WERI-Rb-1 (cell line): ENCODE results near the gene F3.

Experiments used
- DNase-seq: peaks from one replicate; pipeline ENCODE4 v3.0.0-alpha.2; 2020
- H3K27ac ChIP-seq: fragments of 250-450 bp; sonication (Bioruptor Pico); 2 replicates; pipeline ENCODE4 v1.5.1; 2020; ENCODE audit warnings: mild to moderate bottlenecking, moderate library complexity
- H3K27me3 ChIP-seq: fragments of 250-450 bp; sonication (Bioruptor Pico); 2 replicates; pipeline ENCODE4 v1.5.1; 2021; ENCODE audit warnings: mild to moderate bottlenecking, low read depth, moderate library complexity; ENCODE audit not compliant: insufficient read depth, severe bottlenecking
- H3K36me3 ChIP-seq: fragments of 250-450 bp; sonication (Bioruptor Pico); 2 replicates; pipeline ENCODE4 v1.5.1; 2020; ENCODE audit warnings: mild to moderate bottlenecking, moderate library complexity
- H3K4me3 ChIP-seq: 2 replicates; pipeline ENCODE4 v1.5.1; 2011; ENCODE audit warnings: low read depth, mild to moderate bottlenecking, control low read depth, low read length
- H3K9me3 ChIP-seq: fragments of 250-450 bp; sonication (Bioruptor Pico); 2 replicates; pipeline ENCODE4 v1.5.1; 2021; ENCODE audit warnings: mild to moderate bottlenecking, moderate library complexity; ENCODE audit not compliant: severe bottlenecking
- TF ChIP-seq, protein P1 (sequence below): IDR thresholded peaks from 2 replicates; pipeline ENCODE4 v1.5.1; 2011; ENCODE audit warnings: low read depth, mild to moderate bottlenecking, control low read depth, inconsistent platforms, low read length

F3 gene

DNA sequence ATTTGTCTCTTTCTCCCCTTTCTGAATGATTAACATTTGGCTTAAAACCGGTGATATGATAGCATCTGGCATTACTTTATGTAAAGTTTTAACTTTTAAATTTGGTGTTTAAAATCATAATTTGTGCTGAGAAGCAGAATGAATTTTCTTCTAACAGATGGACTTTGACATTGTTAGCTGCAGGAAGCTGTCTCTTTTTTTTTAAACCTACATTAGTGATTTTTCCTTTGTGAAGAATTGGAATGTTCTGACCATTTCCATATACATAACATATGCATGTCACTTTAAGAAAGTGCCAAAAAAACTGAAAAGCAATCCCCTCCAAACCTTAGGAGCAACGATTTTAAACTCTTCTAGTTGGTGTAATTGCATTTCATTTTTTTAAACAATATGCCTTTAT is 22.2 kb downstream of the F3 start:
- TF ChIP-seq, protein P1, sequence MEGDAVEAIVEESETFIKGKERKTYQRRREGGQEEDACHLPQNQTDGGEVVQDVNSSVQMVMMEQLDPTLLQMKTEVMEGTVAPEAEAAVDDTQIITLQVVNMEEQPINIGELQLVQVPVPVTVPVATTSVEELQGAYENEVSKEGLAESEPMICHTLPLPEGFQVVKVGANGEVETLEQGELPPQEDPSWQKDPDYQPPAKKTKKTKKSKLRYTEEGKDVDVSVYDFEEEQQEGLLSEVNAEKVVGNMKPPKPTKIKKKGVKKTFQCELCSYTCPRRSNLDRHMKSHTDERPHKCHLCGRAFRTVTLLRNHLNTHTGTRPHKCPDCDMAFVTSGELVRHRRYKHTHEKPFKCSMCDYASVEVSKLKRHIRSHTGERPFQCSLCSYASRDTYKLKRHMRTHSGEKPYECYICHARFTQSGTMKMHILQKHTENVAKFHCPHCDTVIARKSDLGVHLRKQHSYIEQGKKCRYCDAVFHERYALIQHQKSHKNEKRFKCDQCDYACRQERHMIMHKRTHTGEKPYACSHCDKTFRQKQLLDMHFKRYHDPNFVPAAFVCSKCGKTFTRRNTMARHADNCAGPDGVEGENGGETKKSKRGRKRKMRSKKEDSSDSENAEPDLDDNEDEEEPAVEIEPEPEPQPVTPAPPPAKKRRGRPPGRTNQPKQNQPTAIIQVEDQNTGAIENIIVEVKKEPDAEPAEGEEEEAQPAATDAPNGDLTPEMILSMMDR = no peak
- H3K4me3 ChIP-seq = no peak overlapping the region
- no peaks in the 10 kb centered on the region for H3K9me3 ChIP-seq
- peaks cover 4% of the 10 kb centered on the region; the same call in 1 of the 2 replicates for H3K36me3 ChIP-seq
- H3K27me3 ChIP-seq = no peaks in the 10 kb centered on the region
- no peak overlapping the region for H3K27ac ChIP-seq
- DNase-seq = no peak

DNA sequence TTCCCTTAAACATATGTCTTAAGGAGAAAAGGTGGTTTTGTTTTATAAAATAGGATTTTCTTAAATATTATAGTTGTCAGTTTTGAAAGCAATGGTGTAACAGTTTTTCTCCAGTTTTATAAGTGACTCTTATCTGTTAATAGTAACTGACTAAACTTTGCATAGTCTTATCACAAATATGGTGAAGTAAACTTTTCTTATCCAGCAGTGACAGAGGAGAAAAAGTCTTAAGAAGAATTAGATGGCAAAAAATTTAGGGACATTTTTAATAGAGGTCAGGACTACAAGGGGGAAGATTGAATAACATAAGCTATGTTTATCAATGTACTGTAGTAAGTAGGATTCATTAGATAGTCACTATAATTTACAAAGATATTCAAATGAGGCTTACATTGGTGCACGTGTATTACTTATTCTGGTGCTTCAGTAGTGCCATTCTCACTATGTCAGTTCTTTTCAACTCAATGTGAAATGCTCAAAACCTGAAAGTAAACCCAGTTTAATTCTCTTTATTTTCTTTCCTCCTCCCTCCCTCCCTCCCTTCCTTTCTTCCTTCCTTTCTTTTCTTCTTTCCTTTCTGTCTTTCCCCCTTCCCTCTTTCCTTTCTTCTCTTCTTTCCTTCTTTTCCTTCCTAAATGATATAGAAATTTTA is 26.1 kb downstream of the F3 start:
- Histone ChIP-seq H3K27ac (no peak overlapping the region), H3K36me3 (peaks cover 4% of the 10 kb centered on the region; the same call in 1 of the 2 replicates), H3K4me3 (no peak overlapping the region), H3K27me3 (no peaks in the 10 kb centered on the region), H3K9me3 (no peaks in the 10 kb centered on the region)
- no peak for DNase-seq
- TF ChIP-seq, protein P1 = no peak

DNA sequence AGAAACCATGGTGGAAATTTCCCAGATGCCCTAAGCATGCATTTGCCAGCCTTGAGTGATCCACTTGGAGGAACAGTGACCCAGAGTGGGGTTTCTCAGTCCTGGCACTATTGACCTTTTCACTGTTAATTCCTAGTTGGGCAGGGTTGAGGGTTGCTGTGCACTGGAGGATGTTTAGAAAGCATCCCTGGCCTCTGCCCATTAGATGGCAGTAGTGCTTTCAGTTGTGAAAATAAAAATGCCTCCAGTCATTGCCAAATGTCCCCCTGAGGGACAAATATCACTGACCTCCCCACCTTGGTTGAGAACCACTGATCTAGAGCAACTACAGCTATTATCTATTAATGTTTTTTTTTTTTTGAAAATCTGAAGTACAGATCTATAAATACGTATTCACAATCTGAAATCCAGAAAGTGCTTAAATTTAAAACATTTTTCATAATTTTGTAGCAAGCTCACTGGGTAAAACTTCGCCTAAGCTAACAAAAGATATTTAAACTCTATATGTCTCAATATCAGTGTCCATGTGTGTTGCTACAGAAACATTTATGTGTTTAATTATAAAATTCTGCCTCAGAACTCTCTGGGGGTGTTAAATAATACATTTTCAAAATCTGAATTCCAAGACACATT is 27.3 kb downstream of the F3 start:
- no peak overlapping the region for H3K4me3 ChIP-seq
- DNase-seq = peak; percentile 35
- H3K27me3 ChIP-seq = no peaks in the 10 kb centered on the region
- no peaks in the 10 kb centered on the region for H3K9me3 ChIP-seq
- TF ChIP-seq, protein P1 = peak; percentile 68
- no peak overlapping the region for H3K27ac ChIP-seq
- H3K36me3 ChIP-seq = peaks cover 4% of the 10 kb centered on the region; the same call in 1 of the 2 replicates

DNA sequence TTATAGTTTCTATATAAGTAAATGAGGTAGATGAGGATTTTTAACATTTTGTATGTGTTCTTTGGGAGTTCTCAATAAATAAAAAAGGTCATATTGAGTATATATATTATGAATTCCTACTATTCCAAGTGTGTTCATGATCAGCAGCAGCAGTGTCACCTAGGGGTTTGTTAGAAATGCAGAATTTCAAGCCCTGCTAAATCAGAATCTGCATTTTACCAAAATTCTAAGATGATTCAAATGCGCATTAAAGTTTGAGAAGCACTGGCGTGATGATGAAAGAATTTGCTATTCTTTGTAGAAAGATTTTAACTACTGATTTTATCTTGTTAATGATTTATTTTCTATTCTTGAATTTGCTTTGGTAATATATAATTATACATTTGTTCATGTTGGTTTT is 28.7 kb downstream of the F3 start:
- H3K27me3 ChIP-seq = no peaks in the 10 kb centered on the region
- no peak for DNase-seq
- H3K36me3 ChIP-seq = peaks cover 4% of the 10 kb centered on the region; the same call in 1 of the 2 replicates
- H3K27ac ChIP-seq = no peak overlapping the region
- no peaks in the 10 kb centered on the region for H3K9me3 ChIP-seq
- TF ChIP-seq, protein P1 = no peak
- H3K4me3 ChIP-seq = no peak overlapping the region

DNA sequence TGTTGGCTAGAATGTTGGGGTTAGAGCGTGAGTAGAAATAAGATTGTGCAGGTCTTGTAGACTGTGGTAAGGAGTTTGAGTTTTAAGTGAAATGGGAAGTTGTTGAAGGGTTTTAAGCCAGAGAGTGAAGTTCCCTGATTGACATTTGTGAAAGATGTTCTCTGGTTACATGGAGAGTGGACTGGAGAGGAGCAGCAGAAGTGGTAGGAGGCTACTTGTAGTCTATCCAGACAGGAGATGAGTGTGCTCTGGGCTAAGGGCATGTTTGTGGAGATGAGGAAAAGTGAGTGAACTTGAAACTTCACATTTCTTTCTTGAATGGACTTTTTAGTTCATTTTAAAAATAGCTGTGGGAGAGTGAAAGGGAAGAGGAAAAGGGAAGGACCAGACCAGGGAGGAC is 37.0 kb downstream of the F3 start:
- Histone ChIP-seq H3K36me3 (no peaks in the 10 kb centered on the region; the same call in 1 of the 2 replicates), H3K9me3 (no peaks in the 10 kb centered on the region), H3K4me3 (no peak overlapping the region), H3K27me3 (no peaks in the 10 kb centered on the region), H3K27ac (no peak overlapping the region)
- no peak for DNase-seq
- TF ChIP-seq, protein P1 = no peak
